GM19238 (cell line): ENCODE measurements around the gene PDE5A.

ENCODE experiments used
- DNase-seq: peaks from one replicate; pipeline ENCODE4 v3.0.0; 2011; ENCODE audit warnings: low spot score; ENCODE audit not compliant: insufficient read length

Gene PDE5A

GRCh38 chr4:119585771-119586170 lies 42.8 kb downstream of the PDE5A start:
- no peak for DNase-seq

GRCh38 chr4:119581190-119581873 lies 47.3 kb downstream of the PDE5A start:
- no peak for DNase-seq

- DNase-seq, result no peak
Observed at GRCh38 chr4:119580293-119580692, 48.3 kb downstream of the PDE5A start.

GRCh38 chr4:119579823-119580222 lies 48.8 kb downstream of the PDE5A start:
- no peak for DNase-seq

DNA sequence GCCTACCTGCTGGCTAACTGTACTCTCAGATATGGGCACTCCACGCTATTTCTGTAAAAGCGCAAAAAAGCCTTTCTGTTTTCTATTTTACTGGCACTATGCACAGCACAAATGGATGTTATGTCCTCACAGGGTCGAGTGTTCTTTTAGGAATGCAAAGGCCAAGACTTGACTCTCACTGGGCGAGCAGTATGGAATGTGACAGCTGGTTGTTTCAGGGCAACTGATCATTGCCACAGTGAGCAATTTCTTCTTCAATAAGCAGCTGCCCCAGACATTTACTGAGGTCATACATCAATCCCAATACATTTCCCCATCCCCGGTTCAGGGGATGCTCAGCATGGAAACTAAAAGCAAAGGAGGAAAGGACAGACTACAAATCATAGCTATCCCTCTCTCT lies 58.2 kb downstream of the PDE5A start:
- no peak for DNase-seq

DNA sequence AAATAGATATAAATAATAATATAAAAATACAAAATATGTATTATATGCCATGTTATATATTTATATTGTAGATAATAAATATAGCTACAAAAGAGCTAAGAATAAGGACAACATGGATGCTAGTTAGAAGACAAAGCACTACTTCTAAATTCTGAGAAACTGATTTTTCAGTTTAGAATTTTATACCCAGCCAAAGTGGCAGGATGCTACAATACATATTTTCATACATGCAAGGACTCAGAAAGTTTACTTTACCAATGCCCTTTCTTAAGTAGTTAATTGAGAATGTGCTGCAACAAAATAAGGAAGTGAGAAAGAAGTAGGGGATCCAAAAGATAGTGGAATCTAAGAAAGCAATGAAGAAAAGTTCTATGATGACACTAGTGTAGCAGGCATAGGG lies 64.5 kb downstream of the PDE5A start:
- no peak for DNase-seq

DNA sequence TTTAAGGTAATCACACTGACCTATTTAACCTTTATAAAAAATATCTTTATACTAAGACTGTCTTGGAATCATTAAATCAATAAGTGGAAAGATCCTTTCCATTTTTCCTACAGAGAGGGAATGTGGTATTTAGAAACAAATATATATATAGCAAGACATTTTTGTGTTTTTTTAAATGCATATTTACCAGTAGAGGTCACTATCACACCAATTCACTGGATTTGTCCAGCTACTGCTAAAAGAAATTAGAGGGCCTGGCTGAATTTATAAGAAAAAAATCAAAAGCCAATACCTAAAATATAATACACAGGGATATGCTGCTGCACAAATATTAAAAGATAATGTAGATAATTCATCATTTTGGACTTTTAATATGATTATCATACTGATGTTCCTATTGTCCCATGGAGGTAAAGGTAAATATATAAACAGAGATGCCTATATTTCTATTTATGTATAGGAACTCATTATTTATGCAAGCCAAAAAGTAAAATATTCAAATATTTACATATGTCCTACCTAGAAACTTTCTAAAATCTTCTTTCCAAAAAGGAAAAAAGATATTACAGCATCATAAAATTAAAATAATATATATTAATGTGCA lies 69.5 kb downstream of the PDE5A start:
- no peak for DNase-seq

DNA sequence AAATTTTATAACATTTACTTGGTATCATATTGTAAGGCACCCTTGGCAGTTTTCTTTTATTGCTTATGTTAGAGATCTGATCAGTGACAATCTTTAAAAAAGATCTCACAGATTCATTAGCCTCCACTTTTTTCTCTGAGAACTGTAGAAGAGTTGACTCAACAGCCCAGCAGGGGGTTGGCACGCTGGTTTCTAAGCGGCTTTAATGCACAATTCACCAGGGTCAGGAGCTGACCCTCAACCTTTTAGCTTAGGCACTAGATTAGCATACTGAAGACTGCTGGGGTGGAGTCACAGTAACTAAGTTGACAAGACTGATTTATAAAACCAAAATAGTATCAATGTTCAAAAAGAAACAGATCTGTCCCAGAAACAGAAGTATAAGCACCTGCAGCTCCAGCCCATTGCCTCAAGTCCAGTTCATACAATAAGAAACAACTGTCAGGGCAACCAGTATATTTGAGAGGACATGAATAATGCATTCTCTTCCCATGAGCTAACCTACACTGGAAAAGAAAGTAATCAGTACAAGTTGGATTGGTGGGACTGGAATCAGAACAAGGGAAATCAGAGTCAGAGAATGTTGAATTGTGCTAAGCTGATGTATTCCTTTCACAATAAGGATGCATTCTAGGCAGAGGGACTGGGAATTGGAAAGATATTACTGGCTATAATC lies 77.6 kb downstream of the PDE5A start:
- DNase-seq, result no peak

GRCh38 chr4:119549639-119550038 lies 79.0 kb downstream of the PDE5A start:
- no peak for DNase-seq

DNA sequence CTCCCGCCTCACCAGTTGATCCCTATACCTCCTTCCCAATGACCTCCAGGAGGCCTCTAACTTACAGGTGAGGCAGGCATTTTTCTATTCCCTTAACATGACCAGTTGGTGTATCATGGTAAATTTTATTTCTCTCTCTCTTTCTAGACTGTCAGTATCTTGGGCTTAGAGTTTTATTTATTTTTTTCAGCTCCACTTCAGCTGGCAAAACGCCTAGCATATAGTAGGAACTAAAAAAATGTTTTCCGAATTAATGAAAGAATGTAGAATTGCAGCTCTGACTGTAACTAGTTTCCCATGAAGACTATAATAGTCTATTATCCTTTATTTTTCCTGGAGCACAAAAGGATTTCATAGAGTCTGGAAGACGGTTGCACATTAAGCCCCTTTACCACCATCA lies 84.8 kb downstream of the PDE5A start:
- DNase-seq, result no peak

DNA sequence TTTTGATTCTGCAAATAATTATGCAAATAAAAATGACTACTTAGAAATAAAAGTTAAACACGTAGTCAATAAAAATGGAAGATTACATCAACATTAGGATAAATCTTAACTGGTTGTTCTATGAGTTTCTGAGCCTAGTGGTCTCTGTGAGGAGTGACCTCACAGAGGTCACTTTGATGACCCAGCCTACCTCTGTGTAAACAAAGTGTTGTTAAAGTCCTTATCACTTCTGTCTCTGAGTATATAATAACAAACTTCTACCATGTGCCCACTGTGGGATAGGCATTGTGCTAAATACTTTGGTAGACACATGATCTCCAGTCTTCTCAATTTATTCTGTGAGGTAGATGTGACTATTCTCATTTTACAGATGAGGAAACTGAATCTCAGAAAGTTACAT lies 85.4 kb downstream of the PDE5A start:
- no peak for DNase-seq

DNA sequence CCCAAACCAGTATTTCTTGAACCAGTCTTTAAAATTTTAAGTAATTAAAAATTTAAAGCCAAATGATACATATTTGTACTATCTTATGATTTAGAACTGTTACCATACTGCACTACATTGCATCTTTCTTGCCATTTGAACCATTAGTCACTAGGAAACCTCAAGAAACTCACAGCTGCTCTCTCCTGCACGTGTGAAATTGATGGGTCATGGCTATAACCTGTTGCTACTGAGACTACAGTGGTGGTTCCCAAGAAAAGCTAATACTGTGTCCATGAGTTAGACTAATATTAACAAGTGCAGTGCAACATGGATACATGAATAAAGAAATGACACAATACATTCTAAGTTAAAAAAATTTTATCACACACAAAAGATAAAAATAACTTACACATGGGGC lies 88.4 kb downstream of the PDE5A start:
- no peak for DNase-seq

- DNase-seq, result no peak
Observed at GRCh38 chr4:119537586-119537985, 91.0 kb downstream of the PDE5A start.

GRCh38 chr4:119536572-119537528 lies 91.8 kb downstream of the PDE5A start:
- no peak for DNase-seq

GRCh38 chr4:119532319-119532718 lies 96.3 kb downstream of the PDE5A start:
- DNase-seq, result no peak

GRCh38 chr4:119529788-119530187 lies 98.8 kb downstream of the PDE5A start:
- no peak for DNase-seq

DNA sequence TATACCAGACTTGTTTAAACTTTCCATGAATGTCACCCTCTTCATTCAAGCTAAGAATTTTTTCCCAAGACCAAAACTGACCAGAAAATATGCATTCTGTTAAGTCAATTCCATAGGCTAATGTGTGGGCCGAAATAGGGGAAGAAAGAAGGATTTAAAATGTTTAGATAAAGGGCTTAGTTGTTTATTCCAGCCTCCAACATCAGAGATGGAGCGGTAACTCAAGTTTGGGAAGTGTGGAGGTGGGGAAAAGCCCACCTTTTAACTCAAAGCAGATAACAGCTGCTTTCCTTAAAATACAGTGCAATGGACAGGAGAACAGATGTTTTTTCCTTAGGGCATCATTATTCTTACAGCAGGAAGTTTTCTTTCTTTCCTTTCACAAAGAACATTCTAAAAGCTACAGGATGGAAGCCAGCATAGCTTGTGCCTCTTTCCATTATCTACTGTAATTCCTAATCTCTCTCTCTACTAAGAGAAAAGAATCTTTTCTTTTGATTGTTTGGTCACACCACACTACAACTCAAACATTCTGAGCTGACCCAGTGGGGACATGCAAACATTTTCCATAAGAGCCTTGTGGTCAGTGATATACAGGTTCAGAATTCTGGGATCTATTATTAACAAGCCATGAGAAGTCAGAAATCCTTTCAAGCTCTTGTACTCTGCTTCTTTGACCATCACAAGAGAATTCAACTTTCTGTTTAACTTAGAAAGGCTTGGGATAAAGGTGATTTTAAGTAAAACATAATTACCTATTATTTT lies 101.6 kb downstream of the PDE5A start:
- no peak for DNase-seq

DNA sequence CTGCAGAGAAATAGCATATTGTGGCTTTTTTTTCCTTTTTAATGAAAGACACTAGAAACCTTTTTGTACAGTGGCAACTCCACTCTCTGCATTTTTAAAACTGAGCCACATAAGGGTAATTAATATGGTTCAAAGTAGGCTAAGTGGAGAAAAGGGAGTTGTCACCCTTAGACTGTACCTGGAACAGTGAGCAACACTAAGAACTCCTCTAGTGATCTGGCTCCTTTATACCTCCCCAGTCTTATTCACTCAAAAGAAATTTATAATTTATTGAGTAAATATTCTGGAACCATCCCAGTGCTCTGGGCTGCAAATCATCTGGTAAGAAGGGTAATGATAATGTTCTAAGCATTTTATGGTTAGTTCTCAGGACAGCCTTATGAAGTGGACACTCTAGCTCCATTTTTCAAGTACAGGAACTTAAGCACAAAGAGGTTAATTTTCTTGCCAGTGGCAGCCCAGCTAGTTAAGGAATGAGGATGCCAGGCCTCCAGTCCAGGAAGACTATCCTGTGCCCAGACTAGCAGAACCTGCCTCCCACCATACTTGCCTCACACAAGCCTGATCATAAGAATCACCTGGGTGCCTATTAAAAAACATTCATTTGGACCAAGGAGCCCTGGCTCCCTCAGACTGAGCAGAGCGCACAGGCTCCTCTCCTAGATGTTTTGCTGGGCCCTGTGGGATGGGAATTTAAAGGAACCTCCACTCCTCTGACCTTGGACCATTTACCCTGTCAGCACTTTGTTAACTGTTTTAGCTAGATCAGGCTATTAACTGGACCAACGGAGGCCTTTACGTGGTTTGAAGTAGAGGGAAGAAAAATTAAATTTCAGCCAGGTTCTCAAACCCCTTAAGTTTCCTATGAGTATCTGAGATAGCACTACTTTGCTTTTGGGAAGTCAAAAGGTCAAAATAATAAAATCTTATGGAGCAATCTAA lies 102.6 kb downstream of the PDE5A start:
- no peak for DNase-seq

GRCh38 chr4:119525005-119525749 lies 103.4 kb downstream of the PDE5A start:
- no peak for DNase-seq
